ENCODE data around the gene RTEL1. TPM values are rescaled to one million over a fixed set of nuclear protein-coding genes. Genes with fewer than 3 reads are reported as not detected.

Gene RTEL1
- total and polyA plus RNA-seq, 9 donors = 6.2 to 44.2 (median 21.3) TPM

GRCh38 chr20:63642527-63643247, 15.4 kb upstream of the RTEL1 start:
- peak; percentile 35 to 73 (median 65) for DNase-seq
- no peaks in the 10 kb centered on the region for H3K9me3 ChIP-seq
- TF ChIP-seq CTCF (IDR thresholded peaks at IDR 0.05) (no peak), EP300 (IDR thresholded peaks at IDR 0.05) (no peak), POLR2A (IDR thresholded peaks at IDR 0.05) (no peak)
- peak overlapping the region; percentile 41 for H3K4me3 ChIP-seq
- no peaks in the 10 kb centered on the region for H3K27me3 ChIP-seq
- 39 to 66% (median 43%) methylated on average over 19 to 29 of the region's 29 CpGs for WGBS, 3 donors
- H3K27ac ChIP-seq = peak overlapping the region in 1 of 2 donors; percentile 55
- peaks cover 12% of the 10 kb centered on the region for H3K4me1 ChIP-seq (ENCODE audit: insufficient read depth)
- no peaks in the 10 kb centered on the region for H3K36me3 ChIP-seq
- intact Hi-C loops (cut with DNase I) = loop anchor here in 1 of 4 donors (10.0 kb wide), 1 partner anchor 108 kb away; the partner anchor contains the start of gene PTK6

GRCh38 chr20:63643499-63643898, 14.6 kb upstream of the RTEL1 start:
- no peak overlapping the region for H3K4me3 ChIP-seq
- peaks cover 12% of the 10 kb centered on the region for H3K4me1 ChIP-seq (ENCODE audit: insufficient read depth)
- intact Hi-C loops (cut with DNase I) = loop anchor here in 1 of 4 donors (10.0 kb wide), 1 partner anchor 109 kb away; the partner anchor contains the start of gene PTK6
- no peaks in the 10 kb centered on the region for H3K27me3 ChIP-seq
- TF ChIP-seq POLR2A (IDR thresholded peaks at IDR 0.05) = no peak
- no peak overlapping the region for H3K27ac ChIP-seq
- no peaks in the 10 kb centered on the region for H3K9me3 ChIP-seq
- peak in 1 of 5 donors; percentile 37 for DNase-seq
- 83 to 90% (median 87%) methylated on average over 10 of the region's 10 CpGs for WGBS, 3 donors
- H3K36me3 ChIP-seq = no peaks in the 10 kb centered on the region

GRCh38 chr20:63643946-63644345, 14.2 kb upstream of the RTEL1 start:
- H3K27me3 ChIP-seq = no peaks in the 10 kb centered on the region
- DNase-seq = no peak
- H3K36me3 ChIP-seq = no peaks in the 10 kb centered on the region
- intact Hi-C loops (cut with DNase I) = loop anchor here in 1 of 4 donors (10.0 kb wide), 1 partner anchor 109 kb away; the partner anchor contains the start of gene PTK6
- no peak overlapping the region for H3K27ac ChIP-seq
- H3K4me1 ChIP-seq (ENCODE audit: insufficient read depth) = peaks cover 12% of the 10 kb centered on the region
- no peak overlapping the region for H3K4me3 ChIP-seq
- TF ChIP-seq POLR2A (IDR thresholded peaks at IDR 0.05) (no peak), EP300 (IDR thresholded peaks at IDR 0.05) (no peak), CTCF (IDR thresholded peaks at IDR 0.05) (no peak)
- H3K9me3 ChIP-seq = no peaks in the 10 kb centered on the region
- WGBS, 3 donors = 84 to 90% (median 87%) methylated on average over 15 of the region's 15 CpGs

- WGBS, 3 donors = 76 to 84% (median 78%) methylated on average over 4 of the region's 4 CpGs
- no peaks in the 10 kb centered on the region for H3K27me3 ChIP-seq
- no peak for DNase-seq
- H3K9me3 ChIP-seq = no peaks in the 10 kb centered on the region
- H3K4me1 ChIP-seq (ENCODE audit: insufficient read depth) = peaks cover 9% of the 10 kb centered on the region
- no peaks in the 10 kb centered on the region for H3K36me3 ChIP-seq
- intact Hi-C loops (cut with DNase I) = loop anchor here in 1 of 4 donors (10.0 kb wide), 1 partner anchor 110 kb away; the partner anchor contains the start of gene PTK6
- TF ChIP-seq EP300 (IDR thresholded peaks at IDR 0.05) = no peak
- no peak for TF ChIP-seq POLR2A (IDR thresholded peaks at IDR 0.05)
- no peak for TF ChIP-seq CTCF (IDR thresholded peaks at IDR 0.05)
- no peak overlapping the region for H3K4me3 ChIP-seq
- H3K27ac ChIP-seq = no peak overlapping the region
These were observed 12.9 kb upstream of the RTEL1 start for GRCh38 chr20:63645218-63645617.

GRCh38 chr20:63648190-63648589, 9.9 kb upstream of the RTEL1 start:
- Histone ChIP-seq H3K4me3 (no peak overlapping the region), H3K27ac (no peak overlapping the region), H3K9me3 (no peaks in the 10 kb centered on the region), H3K4me1 (ENCODE audit: insufficient read depth) (peaks cover 13% of the 10 kb centered on the region), H3K36me3 (no peaks in the 10 kb centered on the region), H3K27me3 (no peaks in the 10 kb centered on the region)
- intact Hi-C loops (cut with DNase I) = loop anchor here in 1 of 4 donors (10.0 kb wide), 1 partner anchor 113 kb away; the partner anchor contains the start of gene PTK6
- 94 to 95% (median 94%) methylated on average over 6 of the region's 6 CpGs for WGBS, 3 donors
- no peak for TF ChIP-seq POLR2A (IDR thresholded peaks at IDR 0.05)
- no peak for TF ChIP-seq CTCF (IDR thresholded peaks at IDR 0.05)
- no peak for TF ChIP-seq EP300 (IDR thresholded peaks at IDR 0.05)
- DNase-seq = no peak
